Cardiac muscle cell (in vitro differentiated cells and primary cell): ENCODE measurements around the gene UBE2I. TPM values are rescaled to one million over a fixed set of nuclear protein-coding genes. Genes with fewer than 3 reads are reported as not detected.

ENCODE experiments used
- DNase-seq, 2 donors: peaks; one replicate each; pipeline versions ENCODE4 v3.0.0 to v3.0.0-alpha.2; 2010 to 2017; ENCODE audit warnings: low read depth in 1 of 2, low spot score in 1 of 2
- H3K27ac ChIP-seq: fragments of 200-600 bp; sonication (generic); 2 replicates; pipeline ENCODE4 v1.5.1; 2016
- H3K27me3 ChIP-seq: fragments of 200-600 bp; sonication (generic); 2 replicates; pipeline ENCODE4 v1.6.0; 2016; ENCODE audit warnings: control low read depth
- H3K36me3 ChIP-seq: fragments of 200-600 bp; sonication (generic); 2 replicates; pipeline ENCODE4 v1.5.1; 2016; ENCODE audit warnings: control low read depth
- H3K4me1 ChIP-seq: fragments of 200-600 bp; sonication (generic); 2 replicates; pipeline ENCODE4 v1.8.1; 2017; ENCODE audit warnings: low read depth, mild to moderate bottlenecking, mixed run types
- H3K4me3 ChIP-seq: fragments of 200-600 bp; sonication (generic); 2 replicates; pipeline ENCODE4 v1.5.1; 2016; ENCODE audit warnings: mild to moderate bottlenecking
- H3K9me3 ChIP-seq: fragments of 200-600 bp; sonication (generic); 2 replicates; pipeline ENCODE4 v1.5.1; 2017; ENCODE audit warnings: low read depth, mild to moderate bottlenecking, control low read depth
- polyA plus RNA-seq: library from polyadenylated mRNA; unstranded; fragments of >200 nt; fragmentation: Nextera tagmentation; extraction: Ambion mirVana; gene quantifications from 2 replicates; pipeline ENCODE4 v1.2.1, GENCODE V29; 2016
- total RNA-seq: library from RNA; depleted of rRNA; stranded (reverse); fragments of >200 nt; gene quantifications from 2 replicates; pipeline ENCODE4 v1.2.3, GENCODE V29; 2016
- TF ChIP-seq, protein P1 (sequence below): IDR thresholded peaks from 2 replicates; pipeline ENCODE4 v1.5.1; 2012; ENCODE audit warnings: low read depth, mild to moderate bottlenecking, low read length

The UBE2I gene
- total and polyA plus RNA-seq, 2 experiments from 2014 or later, result 75.4 to 157 TPM

DNA sequence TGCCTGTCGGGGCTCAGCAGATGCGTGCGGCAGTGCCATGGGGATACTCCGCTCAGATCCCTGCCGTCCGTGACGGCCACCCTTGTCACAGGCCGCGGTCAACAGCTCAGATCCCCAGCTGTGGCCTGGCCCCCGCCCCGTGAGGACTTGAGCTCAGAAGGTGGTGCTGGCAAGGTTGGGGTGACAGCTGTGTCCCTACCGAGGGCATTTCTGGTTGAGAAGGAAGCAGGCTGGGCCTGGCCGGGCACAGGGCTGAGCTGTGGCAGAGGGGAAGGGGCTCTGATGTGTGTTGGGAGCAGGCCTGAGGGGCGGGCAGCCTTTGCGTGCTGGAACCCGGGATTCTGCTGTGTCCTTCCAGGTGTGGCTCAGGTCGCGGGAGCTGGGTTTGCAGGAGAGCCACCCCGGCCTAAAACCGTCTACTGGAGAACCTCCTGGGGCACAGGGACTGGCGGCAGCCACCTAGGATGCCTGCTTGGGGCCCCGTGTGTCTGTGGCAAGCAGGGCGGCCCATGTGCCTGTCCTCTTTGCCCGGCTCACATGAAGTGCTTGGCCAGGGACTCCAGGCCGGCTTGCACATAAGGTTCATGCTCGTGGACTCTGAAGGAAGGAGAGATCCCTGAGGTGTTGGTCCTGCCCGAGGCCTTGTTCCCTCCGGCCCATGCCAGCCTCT is 5.1 kb downstream of the UBE2I start:
- Histone ChIP-seq H3K9me3 (no peaks in the 10 kb centered on the region), H3K4me1 (peaks cover 16% of the 10 kb centered on the region), H3K27me3 (no peaks in the 10 kb centered on the region), H3K27ac (no peak overlapping the region), H3K4me3 (no peak overlapping the region), H3K36me3 (peaks cover 48% of the 10 kb centered on the region)
- TF ChIP-seq, protein P1, sequence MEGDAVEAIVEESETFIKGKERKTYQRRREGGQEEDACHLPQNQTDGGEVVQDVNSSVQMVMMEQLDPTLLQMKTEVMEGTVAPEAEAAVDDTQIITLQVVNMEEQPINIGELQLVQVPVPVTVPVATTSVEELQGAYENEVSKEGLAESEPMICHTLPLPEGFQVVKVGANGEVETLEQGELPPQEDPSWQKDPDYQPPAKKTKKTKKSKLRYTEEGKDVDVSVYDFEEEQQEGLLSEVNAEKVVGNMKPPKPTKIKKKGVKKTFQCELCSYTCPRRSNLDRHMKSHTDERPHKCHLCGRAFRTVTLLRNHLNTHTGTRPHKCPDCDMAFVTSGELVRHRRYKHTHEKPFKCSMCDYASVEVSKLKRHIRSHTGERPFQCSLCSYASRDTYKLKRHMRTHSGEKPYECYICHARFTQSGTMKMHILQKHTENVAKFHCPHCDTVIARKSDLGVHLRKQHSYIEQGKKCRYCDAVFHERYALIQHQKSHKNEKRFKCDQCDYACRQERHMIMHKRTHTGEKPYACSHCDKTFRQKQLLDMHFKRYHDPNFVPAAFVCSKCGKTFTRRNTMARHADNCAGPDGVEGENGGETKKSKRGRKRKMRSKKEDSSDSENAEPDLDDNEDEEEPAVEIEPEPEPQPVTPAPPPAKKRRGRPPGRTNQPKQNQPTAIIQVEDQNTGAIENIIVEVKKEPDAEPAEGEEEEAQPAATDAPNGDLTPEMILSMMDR, result no peak
- DNase-seq, result no peak

DNA sequence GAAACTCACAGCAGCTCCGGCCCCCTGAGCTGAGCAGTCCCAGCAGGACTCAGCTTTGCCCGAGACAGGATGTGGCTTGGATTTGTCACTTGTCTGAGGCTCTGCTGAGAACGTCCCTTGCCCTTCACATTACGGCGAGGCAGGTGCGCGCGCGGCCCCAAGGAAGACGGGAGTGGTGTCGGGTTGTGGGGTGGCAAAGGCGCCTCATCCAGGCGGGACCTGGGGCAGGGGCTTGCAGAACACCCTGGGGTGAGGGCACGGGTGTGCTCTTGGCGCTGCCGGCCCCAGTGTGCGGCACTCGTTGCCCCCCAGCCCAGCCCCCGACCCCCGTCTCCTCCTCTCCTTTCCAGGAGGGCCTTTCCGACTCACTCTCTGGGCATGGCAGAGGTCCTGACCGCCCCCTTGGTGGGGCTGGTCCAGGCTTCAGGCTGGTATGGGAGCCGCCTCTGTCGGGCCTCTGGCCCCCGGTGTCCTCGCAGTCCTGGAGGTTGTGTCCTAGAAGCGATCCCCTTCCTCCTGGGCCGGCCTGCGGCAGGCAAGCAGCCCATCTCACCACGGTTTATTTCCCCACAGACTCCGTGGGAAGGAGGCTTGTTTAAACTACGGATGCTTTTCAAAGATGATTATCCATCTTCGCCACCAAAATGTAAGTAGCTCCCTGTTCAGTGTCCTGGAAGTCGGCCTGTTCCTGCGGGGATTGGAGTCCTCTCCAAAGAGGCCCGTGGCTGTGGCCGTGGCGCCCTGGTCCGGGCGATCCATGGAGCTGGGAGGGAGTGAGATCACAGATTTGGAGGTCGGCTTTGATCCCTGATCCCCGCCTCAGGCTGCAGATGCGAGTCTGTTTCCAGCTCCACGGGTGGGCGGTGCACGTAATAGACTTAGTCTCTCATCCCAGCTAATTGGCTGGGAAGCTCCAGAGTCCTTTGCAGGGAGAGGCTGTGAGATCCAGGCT is 5.9 kb downstream of the UBE2I start:
- TF ChIP-seq, protein P1, result no peak
- H3K27ac ChIP-seq, result no peak overlapping the region
- no peaks in the 10 kb centered on the region for H3K9me3 ChIP-seq
- H3K36me3 ChIP-seq, result peaks cover 56% of the 10 kb centered on the region
- peaks cover 16% of the 10 kb centered on the region for H3K4me1 ChIP-seq
- no peak for DNase-seq
- H3K4me3 ChIP-seq, result no peak overlapping the region
- no peaks in the 10 kb centered on the region for H3K27me3 ChIP-seq

DNA sequence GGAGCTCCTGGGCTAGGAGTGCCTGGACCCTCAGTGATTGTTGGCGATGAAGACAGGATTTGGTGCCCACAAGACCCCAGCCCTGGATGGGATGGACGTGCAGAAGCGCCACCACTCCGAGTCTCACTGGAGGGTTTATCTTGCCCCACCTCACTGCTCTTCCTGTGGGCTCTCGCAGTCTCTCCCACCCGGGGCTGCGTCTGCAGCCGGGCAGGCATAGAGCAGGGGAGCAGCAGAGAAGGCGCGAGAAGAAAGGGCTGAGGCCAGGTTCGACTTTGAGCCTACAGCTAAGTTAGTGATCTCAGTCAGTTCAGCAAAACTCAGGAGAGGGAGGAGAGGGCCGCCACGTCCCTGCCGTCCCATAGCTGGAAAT is 6.6 kb downstream of the UBE2I start:
- TF ChIP-seq, protein P1, result no peak
- H3K4me3 ChIP-seq, result no peak overlapping the region
- H3K27me3 ChIP-seq, result no peaks in the 10 kb centered on the region
- H3K36me3 ChIP-seq, result peaks cover 57% of the 10 kb centered on the region
- no peaks in the 10 kb centered on the region for H3K9me3 ChIP-seq
- DNase-seq, result no peak
- peaks cover 12% of the 10 kb centered on the region for H3K4me1 ChIP-seq
- H3K27ac ChIP-seq, result no peak overlapping the region

DNA sequence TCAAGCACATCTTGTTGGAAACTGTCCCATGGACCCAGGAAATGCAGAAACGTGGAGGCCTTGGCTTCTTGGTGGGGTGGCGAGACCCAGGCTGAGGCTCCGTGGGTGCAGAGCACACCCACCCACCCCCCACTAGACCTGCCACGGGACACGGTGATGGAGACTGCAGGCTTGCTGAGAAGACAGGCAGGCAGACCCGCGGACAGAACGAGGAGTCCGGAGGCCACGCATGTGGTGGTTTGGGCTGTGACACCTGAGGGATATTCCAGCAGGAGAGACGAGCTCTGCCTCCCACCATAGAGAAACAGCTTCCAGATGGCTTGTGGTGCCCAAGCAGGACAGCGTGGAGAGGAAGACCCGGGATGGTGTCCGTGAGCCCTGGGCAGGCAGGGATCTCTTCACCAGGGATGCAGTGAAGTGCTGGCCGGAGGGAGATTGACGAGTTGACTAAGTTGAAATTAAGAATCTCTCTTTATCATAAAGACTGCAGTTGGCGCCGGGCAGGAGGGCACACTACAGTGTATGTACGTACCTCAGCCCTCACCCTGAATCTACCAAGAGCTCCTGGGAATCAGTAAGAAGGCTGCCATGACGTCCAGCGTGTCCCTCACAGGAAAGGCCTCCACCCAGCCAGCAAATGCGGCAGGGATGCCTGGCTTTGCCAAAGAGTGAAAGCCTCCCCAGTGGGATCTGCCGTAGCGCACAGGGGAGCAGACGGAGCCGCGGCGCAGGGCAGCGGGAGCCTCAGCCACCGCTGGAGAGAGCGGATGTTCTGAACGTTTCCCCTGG is 8.2 kb downstream of the UBE2I start:
- no peak for DNase-seq
- Histone ChIP-seq H3K4me3 (no peak overlapping the region), H3K9me3 (no peaks in the 10 kb centered on the region), H3K36me3 (peaks cover 57% of the 10 kb centered on the region), H3K27me3 (no peaks in the 10 kb centered on the region), H3K4me1 (no peaks in the 10 kb centered on the region), H3K27ac (no peak overlapping the region)
- TF ChIP-seq, protein P1, result no peak

DNA sequence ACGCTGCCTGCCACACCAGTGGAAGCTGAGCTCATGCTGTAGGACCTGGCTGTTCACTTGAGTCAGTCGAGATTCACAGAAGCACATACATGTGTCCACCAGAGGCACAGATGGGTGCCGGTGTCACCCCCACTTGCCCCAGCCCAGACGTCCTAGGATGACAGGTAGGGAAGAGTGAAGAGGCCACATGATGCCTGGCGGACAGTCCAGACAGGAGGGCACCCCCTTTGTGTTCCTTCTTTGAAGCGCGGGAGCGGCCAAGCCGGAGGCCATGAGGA is 8.8 kb downstream of the UBE2I start:
- TF ChIP-seq, protein P1, result no peak
- H3K4me1 ChIP-seq, result no peaks in the 10 kb centered on the region
- no peaks in the 10 kb centered on the region for H3K27me3 ChIP-seq
- DNase-seq, result no peak
- peaks cover 58% of the 10 kb centered on the region for H3K36me3 ChIP-seq
- H3K9me3 ChIP-seq, result no peaks in the 10 kb centered on the region
- no peak overlapping the region for H3K27ac ChIP-seq
- H3K4me3 ChIP-seq, result no peak overlapping the region
